ENCODE results near the gene MAPT.
"Not testable (repeated sequence)": the region's sequence is repeated elsewhere in the genome, so short reads cannot be mapped to it uniquely, and the experiment has no call there.

Gene MAPT

GRCh38 chr17:45929344-45929743 lies 35.0 kb downstream of the MAPT start:
- no peak for DNase-seq (ENCODE audit: low spot score)

GRCh38 chr17:45930420-45930951 lies 36.1 kb downstream of the MAPT start:
- no peak for DNase-seq (ENCODE audit: low spot score)

- no peak for DNase-seq (ENCODE audit: low spot score)
Observed at GRCh38 chr17:45931677-45932076, 37.3 kb downstream of the MAPT start.

- no peak for DNase-seq (ENCODE audit: low spot score)
Observed at GRCh38 chr17:45934044-45934979, 40.0 kb downstream of the MAPT start.

GRCh38 chr17:45935197-45935709 lies 40.9 kb downstream of the MAPT start:
- no peak for DNase-seq (ENCODE audit: low spot score)

- DNase-seq (ENCODE audit: low spot score) = no peak
Observed at GRCh38 chr17:45935710-45936509, 41.6 kb downstream of the MAPT start.

- no peak for DNase-seq (ENCODE audit: low spot score)
Observed at GRCh38 chr17:45936610-45937009, 42.3 kb downstream of the MAPT start.

GRCh38 chr17:45937186-45937585 lies 42.8 kb downstream of the MAPT start:
- DNase-seq (ENCODE audit: low spot score) = not testable (repeated sequence)

GRCh38 chr17:45939395-45939794 lies 45.0 kb downstream of the MAPT start:
- DNase-seq (ENCODE audit: low spot score) = no peak

GRCh38 chr17:45940293-45940692 lies 45.9 kb downstream of the MAPT start:
- DNase-seq (ENCODE audit: low spot score) = no peak

- no peak for DNase-seq (ENCODE audit: low spot score)
Observed at GRCh38 chr17:45940826-45941225, 46.5 kb downstream of the MAPT start.

GRCh38 chr17:45941395-45941794 lies 47.0 kb downstream of the MAPT start:
- DNase-seq (ENCODE audit: low spot score) = no peak

GRCh38 chr17:45942284-45942683 lies 47.9 kb downstream of the MAPT start:
- no peak for DNase-seq (ENCODE audit: low spot score)

GRCh38 chr17:45946841-45947256 lies 52.5 kb downstream of the MAPT start:
- no peak for DNase-seq (ENCODE audit: low spot score)

- DNase-seq (ENCODE audit: low spot score) = peak; percentile 1
Observed at GRCh38 chr17:45948498-45948880, 54.1 kb downstream of the MAPT start.

- peak; percentile 47 for DNase-seq (ENCODE audit: low spot score)
Observed at GRCh38 chr17:45948881-45949624, 54.7 kb downstream of the MAPT start.

GRCh38 chr17:45949755-45950320 lies 55.5 kb downstream of the MAPT start:
- DNase-seq (ENCODE audit: low spot score) = no peak

- DNase-seq (ENCODE audit: low spot score) = no peak
Observed at GRCh38 chr17:45950888-45951287, 56.5 kb downstream of the MAPT start.

- DNase-seq (ENCODE audit: low spot score) = no peak
Observed at GRCh38 chr17:45951403-45951802, 57.0 kb downstream of the MAPT start.

GRCh38 chr17:45951941-45952340 lies 57.6 kb downstream of the MAPT start:
- no peak for DNase-seq (ENCODE audit: low spot score)

- DNase-seq (ENCODE audit: low spot score) = no peak
Observed at GRCh38 chr17:45952814-45953320, 58.5 kb downstream of the MAPT start.

All from kidney capillary endothelial cell (primary cell).